WTC11 (cell line): ENCODE data around the gene ADGRL2. TPM values are rescaled to one million over a fixed set of nuclear protein-coding genes. Genes with fewer than 3 reads are reported as not detected.

Experiments
- ATAC-seq: fragments of 200-7000 bp; cut with Tn5 transposase; 2 replicates; pipeline ENCODE4 v1.10.0; 2021; ENCODE audit warnings: mild to moderate bottlenecking, moderate library complexity
- CTCF ChIA-PET: fragments of 300-600 bp; sonication (Branson Sonifier 250); formaldehyde crosslinking; loops from one replicate; lab custom pipeline; 2021; ENCODE audit warnings: antibody characterized with exemption; lab: Charles Lee
- POLR2A ChIA-PET: fragments of 350-600 bp; sonication (Branson Sonifier 250); formaldehyde crosslinking; loops from one replicate; lab custom pipeline; 2021; ENCODE audit warnings: antibody characterized with exemption; lab: Charles Lee
- DNase-seq: peaks from one replicate; pipeline ENCODE4 v3.0.0; 2021; ENCODE audit warnings: low spot score
- H3K27ac Mint-ChIP-seq: 2 replicates; pipeline ENCODE4 v1.8.0; 2021; ENCODE audit warnings: mixed read lengths
- H3K27me3 Mint-ChIP-seq: 2 replicates; pipeline ENCODE4 v1.8.0; 2021; ENCODE audit warnings: low read depth, mild to moderate bottlenecking, moderate library complexity, mixed read lengths
- H3K36me3 Mint-ChIP-seq: 2 replicates; pipeline ENCODE4 v1.8.0; 2021; ENCODE audit warnings: mixed read lengths
- H3K4me1 Mint-ChIP-seq: 2 replicates; pipeline ENCODE4 v1.8.0; 2022; ENCODE audit warnings: mixed read lengths
- H3K4me3 Mint-ChIP-seq: 2 replicates; pipeline ENCODE4 v1.8.0; 2021; ENCODE audit warnings: mild to moderate bottlenecking, moderate library complexity, mixed read lengths
- H3K9me3 Mint-ChIP-seq: 2 replicates; pipeline ENCODE4 v1.8.0; 2021; ENCODE audit warnings: mixed read lengths
- ATF1 ChIP-seq: sonication (generic); formaldehyde crosslinking; IDR thresholded peaks from 2 replicates; pipeline ENCODE4 v1.8.1; 2023; ENCODE audit warnings: mild to moderate bottlenecking, moderate library complexity, missing genetic modification reagents
- ESRRA ChIP-seq: sonication (generic); formaldehyde crosslinking; IDR thresholded peaks from 2 replicates; pipeline ENCODE4 v1.8.1; 2022; ENCODE audit warnings: mild to moderate bottlenecking, missing genetic modification reagents, borderline replicate concordance
- FOXK1 ChIP-seq: sonication (generic); formaldehyde crosslinking; IDR thresholded peaks from 2 replicates; pipeline ENCODE4 v1.8.0; 2022; ENCODE audit warnings: mild to moderate bottlenecking, moderate library complexity, missing genetic modification reagents
- GABPB1 ChIP-seq: sonication (generic); formaldehyde crosslinking; IDR thresholded peaks from 2 replicates; pipeline ENCODE4 v1.8.1; 2023; ENCODE audit warnings: mild to moderate bottlenecking, missing genetic modification reagents
- NR3C1 ChIP-seq: sonication (generic); formaldehyde crosslinking; conservative IDR thresholded peaks from 2 replicates; pipeline ENCODE4 v1.8.1; 2023; ENCODE audit warnings: low read depth, mild to moderate bottlenecking, missing genetic modification reagents
- PRRX2 ChIP-seq: fragments of 250-450 bp; sonication (Bioruptor Pico); IDR thresholded peaks from 2 replicates; pipeline ENCODE4 v1.8.0; 2021; ENCODE audit warnings: mild to moderate bottlenecking
- RELA ChIP-seq: sonication (generic); formaldehyde crosslinking; IDR thresholded peaks from 2 replicates; pipeline ENCODE4 v1.8.1; 2022; ENCODE audit warnings: missing genetic modification reagents, mild to moderate bottlenecking, borderline replicate concordance
- SOX15 ChIP-seq: fragments of 250-450 bp; sonication (Bioruptor Pico); IDR thresholded peaks from 2 replicates; pipeline ENCODE4 v1.9.0; 2021; ENCODE audit warnings: mild to moderate bottlenecking
- TCF7 ChIP-seq: sonication (generic); formaldehyde crosslinking; IDR thresholded peaks from 2 replicates; pipeline ENCODE4 v1.8.0; 2022; ENCODE audit warnings: mild to moderate bottlenecking, low read depth, missing genetic modification reagents, moderate library complexity
- ZNF416 ChIP-seq: fragments of 250-450 bp; sonication (Bioruptor Pico); IDR thresholded peaks from 2 replicates; pipeline ENCODE4 v1.9.0; 2021; ENCODE audit warnings: mild to moderate bottlenecking, inconsistent platforms
- total RNA-seq: library from RNA; stranded (reverse); gene quantifications from 3 replicates; pipeline ENCODE4 v1.2.3, GENCODE V29; 2021
- TF ChIP-seq, protein P1 (sequence below): fragments of 250-450 bp; sonication (Bioruptor Pico); IDR thresholded peaks from 2 replicates; pipeline ENCODE4 v1.8.0; 2021; ENCODE audit warnings: mild to moderate bottlenecking
- TF ChIP-seq, protein P2 (sequence below): sonication (generic); formaldehyde crosslinking; IDR thresholded peaks from 2 replicates; pipeline ENCODE4 v1.8.0; 2022; ENCODE audit warnings: mild to moderate bottlenecking, missing genetic modification reagents
- TF ChIP-seq, protein P3 (sequence below): sonication (generic); formaldehyde crosslinking; IDR thresholded peaks from 2 replicates; pipeline ENCODE4 v1.8.0; 2023; ENCODE audit warnings: missing genetic modification reagents
- TF ChIP-seq, protein P4 (sequence below): sonication (generic); formaldehyde crosslinking; IDR thresholded peaks from 2 replicates; pipeline ENCODE4 v1.8.0; 2023; ENCODE audit warnings: missing genetic modification reagents, mild to moderate bottlenecking, borderline replicate concordance
- TF ChIP-seq, protein P5 (sequence below): fragments of 250-450 bp; sonication (Bioruptor Pico); IDR thresholded peaks from 2 replicates; pipeline ENCODE4 v1.9.0; 2021; ENCODE audit warnings: moderate library complexity, mild to moderate bottlenecking, inconsistent platforms, borderline replicate concordance
- TF ChIP-seq, protein P6 (sequence below): sonication (generic); formaldehyde crosslinking; IDR thresholded peaks from 2 replicates; pipeline ENCODE4 v1.8.1; 2022; ENCODE audit warnings: mild to moderate bottlenecking, missing genetic modification reagents, moderate library complexity, borderline replicate concordance
- TF ChIP-seq, protein P7 (sequence below): fragments of 250-450 bp; sonication (Bioruptor Pico); conservative IDR thresholded peaks from 2 replicates; pipeline ENCODE4 v1.9.0; 2021; ENCODE audit warnings: mild to moderate bottlenecking
- TF ChIP-seq, protein P8 (sequence below): sonication (generic); formaldehyde crosslinking; IDR thresholded peaks from 2 replicates; pipeline ENCODE4 v1.8.0; 2022; ENCODE audit warnings: missing genetic modification reagents

ADGRL2 gene
- total RNA-seq, 1 experiment from 2014 or later: 71.6 TPM

DNA sequence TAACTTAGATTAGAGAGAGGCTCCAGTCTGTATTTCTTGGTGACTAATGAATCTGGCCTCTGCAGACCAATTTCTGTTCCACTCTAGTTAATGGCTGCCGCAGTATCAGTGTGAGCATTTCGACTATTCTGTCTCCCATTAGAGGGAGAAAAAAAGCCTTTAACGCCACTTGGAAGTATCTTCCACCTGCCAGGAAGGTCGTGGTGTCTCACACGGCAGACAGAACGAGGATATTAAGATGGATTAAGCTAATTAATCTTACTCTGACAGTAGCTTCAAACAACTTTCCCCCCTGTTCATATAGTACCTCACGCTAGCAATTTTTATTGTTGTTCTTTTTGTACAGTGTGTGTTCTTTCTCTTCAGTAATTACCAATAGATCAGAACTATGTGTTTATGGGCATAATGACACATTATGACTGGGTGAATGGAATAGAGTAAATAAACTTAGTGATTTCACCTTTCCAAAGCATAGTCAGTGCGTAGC is 153.8 kb downstream of the ADGRL2 start (continued):
- TF ChIP-seq, protein P1, sequence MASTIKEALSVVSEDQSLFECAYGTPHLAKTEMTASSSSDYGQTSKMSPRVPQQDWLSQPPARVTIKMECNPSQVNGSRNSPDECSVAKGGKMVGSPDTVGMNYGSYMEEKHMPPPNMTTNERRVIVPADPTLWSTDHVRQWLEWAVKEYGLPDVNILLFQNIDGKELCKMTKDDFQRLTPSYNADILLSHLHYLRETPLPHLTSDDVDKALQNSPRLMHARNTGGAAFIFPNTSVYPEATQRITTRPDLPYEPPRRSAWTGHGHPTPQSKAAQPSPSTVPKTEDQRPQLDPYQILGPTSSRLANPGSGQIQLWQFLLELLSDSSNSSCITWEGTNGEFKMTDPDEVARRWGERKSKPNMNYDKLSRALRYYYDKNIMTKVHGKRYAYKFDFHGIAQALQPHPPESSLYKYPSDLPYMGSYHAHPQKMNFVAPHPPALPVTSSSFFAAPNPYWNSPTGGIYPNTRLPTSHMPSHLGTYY (CRISPR knock-in tag): no peak
- TF ChIP-seq FOXK1 (CRISPR knock-in tag) (no peak), NR3C1 (CRISPR knock-in tag) (no peak)

DNA sequence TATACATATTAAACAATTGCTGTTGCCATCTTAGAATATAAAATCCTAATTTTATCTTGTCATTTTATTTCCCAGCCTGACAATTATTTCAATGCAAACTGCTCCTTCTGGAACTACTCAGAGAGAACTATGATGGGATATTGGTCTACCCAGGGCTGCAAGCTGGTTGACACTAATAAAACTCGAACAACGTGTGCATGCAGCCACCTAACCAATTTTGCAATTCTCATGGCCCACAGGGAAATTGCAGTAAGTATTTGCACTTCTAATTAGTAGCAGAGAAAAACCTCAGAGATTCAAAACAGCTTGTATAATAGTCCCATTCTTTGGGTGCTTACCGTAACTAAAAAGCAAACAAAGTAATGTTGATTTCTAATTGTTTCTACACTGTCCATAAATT is 167.2 kb downstream of the ADGRL2 start:
- DNase-seq: no peak
- H3K9me3 Mint-ChIP-seq: no peaks in the 10 kb centered on the region
- no peaks in the 10 kb centered on the region for H3K27me3 Mint-ChIP-seq
- TF ChIP-seq, protein P2, sequence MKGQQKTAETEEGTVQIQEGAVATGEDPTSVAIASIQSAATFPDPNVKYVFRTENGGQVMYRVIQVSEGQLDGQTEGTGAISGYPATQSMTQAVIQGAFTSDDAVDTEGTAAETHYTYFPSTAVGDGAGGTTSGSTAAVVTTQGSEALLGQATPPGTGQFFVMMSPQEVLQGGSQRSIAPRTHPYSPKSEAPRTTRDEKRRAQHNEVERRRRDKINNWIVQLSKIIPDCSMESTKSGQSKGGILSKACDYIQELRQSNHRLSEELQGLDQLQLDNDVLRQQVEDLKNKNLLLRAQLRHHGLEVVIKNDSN: no peak
- TF ChIP-seq, protein P3, sequence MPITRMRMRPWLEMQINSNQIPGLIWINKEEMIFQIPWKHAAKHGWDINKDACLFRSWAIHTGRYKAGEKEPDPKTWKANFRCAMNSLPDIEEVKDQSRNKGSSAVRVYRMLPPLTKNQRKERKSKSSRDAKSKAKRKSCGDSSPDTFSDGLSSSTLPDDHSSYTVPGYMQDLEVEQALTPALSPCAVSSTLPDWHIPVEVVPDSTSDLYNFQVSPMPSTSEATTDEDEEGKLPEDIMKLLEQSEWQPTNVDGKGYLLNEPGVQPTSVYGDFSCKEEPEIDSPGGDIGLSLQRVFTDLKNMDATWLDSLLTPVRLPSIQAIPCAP (CRISPR knock-in tag): no peak
- peaks cover 39% of the 10 kb centered on the region for H3K36me3 Mint-ChIP-seq
- ChIA-PET POLR2A (no interaction called here), CTCF (no interaction called here)
- ATAC-seq: no peak
- no peak overlapping the region for H3K4me3 Mint-ChIP-seq
- peak overlapping the region; percentile 80 for H3K27ac Mint-ChIP-seq
- H3K4me1 Mint-ChIP-seq: peaks cover 46% of the 10 kb centered on the region

DNA sequence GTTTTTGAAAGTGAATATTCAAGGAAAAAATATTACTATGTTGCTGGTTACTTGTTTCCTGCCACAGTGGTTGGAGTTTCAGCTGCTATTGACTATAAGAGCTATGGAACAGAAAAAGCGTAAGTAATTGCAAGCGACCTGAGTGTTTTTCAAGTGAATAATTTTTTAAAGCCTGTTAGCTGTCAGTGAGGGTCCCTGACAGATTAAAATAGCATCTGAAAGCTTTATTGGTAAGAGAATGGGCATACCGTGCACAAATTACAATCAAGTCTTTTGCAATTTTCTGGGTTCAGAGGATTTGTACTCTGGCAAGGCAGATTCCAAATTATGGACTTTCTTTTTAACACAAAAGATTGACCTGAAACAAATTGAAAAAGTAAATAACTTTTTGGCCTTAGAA is 169.7 kb downstream of the ADGRL2 start:
- Mint-ChIP-seq H3K27me3 (no peaks in the 10 kb centered on the region), H3K4me3 (no peak overlapping the region), H3K9me3 (no peaks in the 10 kb centered on the region), H3K36me3 (peaks cover 43% of the 10 kb centered on the region), H3K27ac (no peak overlapping the region), H3K4me1 (peaks cover 48% of the 10 kb centered on the region)
- ATAC-seq (no peak), DNase-seq (no peak)
- ChIA-PET CTCF (no interaction called here), POLR2A (no interaction called here)
- TF ChIP-seq FOXK1 (CRISPR knock-in tag) (no peak), PRRX2 (CRISPR knock-in tag) (no peak), SOX15 (CRISPR knock-in tag) (no peak), GABPB1 (no peak), RELA (CRISPR knock-in tag) (no peak), ESRRA (CRISPR knock-in tag) (no peak), ATF1 (CRISPR knock-in tag) (no peak), ZNF416 (CRISPR knock-in tag) (no peak), TCF7 (CRISPR knock-in tag) (no peak)
- TF ChIP-seq, protein P4, sequence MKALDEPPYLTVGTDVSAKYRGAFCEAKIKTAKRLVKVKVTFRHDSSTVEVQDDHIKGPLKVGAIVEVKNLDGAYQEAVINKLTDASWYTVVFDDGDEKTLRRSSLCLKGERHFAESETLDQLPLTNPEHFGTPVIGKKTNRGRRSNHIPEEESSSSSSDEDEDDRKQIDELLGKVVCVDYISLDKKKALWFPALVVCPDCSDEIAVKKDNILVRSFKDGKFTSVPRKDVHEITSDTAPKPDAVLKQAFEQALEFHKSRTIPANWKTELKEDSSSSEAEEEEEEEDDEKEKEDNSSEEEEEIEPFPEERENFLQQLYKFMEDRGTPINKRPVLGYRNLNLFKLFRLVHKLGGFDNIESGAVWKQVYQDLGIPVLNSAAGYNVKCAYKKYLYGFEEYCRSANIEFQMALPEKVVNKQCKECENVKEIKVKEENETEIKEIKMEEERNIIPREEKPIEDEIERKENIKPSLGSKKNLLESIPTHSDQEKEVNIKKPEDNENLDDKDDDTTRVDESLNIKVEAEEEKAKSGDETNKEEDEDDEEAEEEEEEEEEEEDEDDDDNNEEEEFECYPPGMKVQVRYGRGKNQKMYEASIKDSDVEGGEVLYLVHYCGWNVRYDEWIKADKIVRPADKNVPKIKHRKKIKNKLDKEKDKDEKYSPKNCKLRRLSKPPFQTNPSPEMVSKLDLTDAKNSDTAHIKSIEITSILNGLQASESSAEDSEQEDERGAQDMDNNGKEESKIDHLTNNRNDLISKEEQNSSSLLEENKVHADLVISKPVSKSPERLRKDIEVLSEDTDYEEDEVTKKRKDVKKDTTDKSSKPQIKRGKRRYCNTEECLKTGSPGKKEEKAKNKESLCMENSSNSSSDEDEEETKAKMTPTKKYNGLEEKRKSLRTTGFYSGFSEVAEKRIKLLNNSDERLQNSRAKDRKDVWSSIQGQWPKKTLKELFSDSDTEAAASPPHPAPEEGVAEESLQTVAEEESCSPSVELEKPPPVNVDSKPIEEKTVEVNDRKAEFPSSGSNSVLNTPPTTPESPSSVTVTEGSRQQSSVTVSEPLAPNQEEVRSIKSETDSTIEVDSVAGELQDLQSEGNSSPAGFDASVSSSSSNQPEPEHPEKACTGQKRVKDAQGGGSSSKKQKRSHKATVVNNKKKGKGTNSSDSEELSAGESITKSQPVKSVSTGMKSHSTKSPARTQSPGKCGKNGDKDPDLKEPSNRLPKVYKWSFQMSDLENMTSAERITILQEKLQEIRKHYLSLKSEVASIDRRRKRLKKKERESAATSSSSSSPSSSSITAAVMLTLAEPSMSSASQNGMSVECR (CRISPR knock-in tag): no peak
- TF ChIP-seq, protein P5, sequence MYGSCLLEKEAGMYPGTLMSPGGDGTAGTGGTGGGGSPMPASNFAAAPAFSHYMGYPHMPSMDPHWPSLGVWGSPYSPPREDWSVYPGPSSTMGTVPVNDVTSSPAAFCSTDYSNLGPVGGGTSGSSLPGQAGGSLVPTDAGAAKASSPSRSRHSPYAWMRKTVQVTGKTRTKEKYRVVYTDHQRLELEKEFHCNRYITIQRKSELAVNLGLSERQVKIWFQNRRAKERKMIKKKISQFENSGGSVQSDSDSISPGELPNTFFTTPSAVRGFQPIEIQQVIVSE (CRISPR knock-in tag): no peak
- TF ChIP-seq, protein P6, sequence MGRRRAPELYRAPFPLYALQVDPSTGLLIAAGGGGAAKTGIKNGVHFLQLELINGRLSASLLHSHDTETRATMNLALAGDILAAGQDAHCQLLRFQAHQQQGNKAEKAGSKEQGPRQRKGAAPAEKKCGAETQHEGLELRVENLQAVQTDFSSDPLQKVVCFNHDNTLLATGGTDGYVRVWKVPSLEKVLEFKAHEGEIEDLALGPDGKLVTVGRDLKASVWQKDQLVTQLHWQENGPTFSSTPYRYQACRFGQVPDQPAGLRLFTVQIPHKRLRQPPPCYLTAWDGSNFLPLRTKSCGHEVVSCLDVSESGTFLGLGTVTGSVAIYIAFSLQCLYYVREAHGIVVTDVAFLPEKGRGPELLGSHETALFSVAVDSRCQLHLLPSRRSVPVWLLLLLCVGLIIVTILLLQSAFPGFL: no peak
- TF ChIP-seq, protein P7, sequence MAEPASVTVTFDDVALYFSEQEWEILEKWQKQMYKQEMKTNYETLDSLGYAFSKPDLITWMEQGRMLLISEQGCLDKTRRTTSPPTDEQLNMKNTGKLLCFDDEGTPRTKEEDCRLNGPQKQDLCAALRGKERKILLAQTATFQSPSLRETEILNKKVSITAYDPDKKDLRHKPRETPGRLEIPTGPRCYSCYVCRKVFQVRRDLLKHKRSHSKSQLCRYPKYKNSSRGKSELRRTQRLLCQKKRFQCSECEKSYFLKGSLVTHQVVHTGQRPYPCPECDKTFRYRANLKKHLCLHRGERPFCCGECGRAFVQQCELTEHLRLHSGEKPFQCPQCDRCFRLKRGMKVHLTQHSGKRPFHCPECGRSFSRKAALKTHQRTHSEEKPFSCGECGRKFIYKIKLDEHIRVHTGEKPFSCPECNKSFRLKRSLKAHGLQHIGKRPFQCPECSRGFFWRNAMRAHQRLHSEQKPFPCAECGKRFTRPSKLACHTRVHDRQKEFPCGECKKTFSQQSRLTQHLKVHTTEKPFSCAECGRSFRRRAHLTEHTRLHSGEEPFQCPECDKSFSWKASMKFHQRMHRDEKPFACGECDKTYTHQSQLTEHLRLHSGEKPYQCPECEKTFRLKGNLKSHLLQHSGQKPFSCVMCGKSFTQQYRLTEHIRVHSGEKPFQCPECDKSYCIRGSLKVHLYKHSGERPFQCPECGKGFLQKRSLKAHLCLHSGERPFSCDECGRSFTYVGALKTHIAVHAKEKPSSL (CRISPR knock-in tag): no peak
- TF ChIP-seq, protein P8, sequence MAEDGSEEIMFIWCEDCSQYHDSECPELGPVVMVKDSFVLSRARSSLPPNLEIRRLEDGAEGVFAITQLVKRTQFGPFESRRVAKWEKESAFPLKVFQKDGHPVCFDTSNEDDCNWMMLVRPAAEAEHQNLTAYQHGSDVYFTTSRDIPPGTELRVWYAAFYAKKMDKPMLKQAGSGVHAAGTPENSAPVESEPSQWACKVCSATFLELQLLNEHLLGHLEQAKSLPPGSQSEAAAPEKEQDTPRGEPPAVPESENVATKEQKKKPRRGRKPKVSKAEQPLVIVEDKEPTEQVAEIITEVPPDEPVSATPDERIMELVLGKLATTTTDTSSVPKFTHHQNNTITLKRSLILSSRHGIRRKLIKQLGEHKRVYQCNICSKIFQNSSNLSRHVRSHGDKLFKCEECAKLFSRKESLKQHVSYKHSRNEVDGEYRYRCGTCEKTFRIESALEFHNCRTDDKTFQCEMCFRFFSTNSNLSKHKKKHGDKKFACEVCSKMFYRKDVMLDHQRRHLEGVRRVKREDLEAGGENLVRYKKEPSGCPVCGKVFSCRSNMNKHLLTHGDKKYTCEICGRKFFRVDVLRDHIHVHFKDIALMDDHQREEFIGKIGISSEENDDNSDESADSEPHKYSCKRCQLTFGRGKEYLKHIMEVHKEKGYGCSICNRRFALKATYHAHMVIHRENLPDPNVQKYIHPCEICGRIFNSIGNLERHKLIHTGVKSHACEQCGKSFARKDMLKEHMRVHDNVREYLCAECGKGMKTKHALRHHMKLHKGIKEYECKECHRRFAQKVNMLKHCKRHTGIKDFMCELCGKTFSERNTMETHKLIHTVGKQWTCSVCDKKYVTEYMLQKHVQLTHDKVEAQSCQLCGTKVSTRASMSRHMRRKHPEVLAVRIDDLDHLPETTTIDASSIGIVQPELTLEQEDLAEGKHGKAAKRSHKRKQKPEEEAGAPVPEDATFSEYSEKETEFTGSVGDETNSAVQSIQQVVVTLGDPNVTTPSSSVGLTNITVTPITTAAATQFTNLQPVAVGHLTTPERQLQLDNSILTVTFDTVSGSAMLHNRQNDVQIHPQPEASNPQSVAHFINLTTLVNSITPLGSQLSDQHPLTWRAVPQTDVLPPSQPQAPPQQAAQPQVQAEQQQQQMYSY (CRISPR knock-in tag): no peak
